Smooth muscle cell (in vitro differentiated cells): ENCODE results near the gene TM4SF1. TPM values are rescaled to one million over a fixed set of nuclear protein-coding genes. Genes with fewer than 3 reads are reported as not detected.

Source experiments
- DNase-seq: peaks from one replicate; lab custom pipeline; 2025; ENCODE audit not compliant: unreplicated experiment; lab: John Stamatoyannopoulos, UW
- H2AFZ ChIP-seq: fragments of 200-600 bp; sonication (generic); 2 replicates; pipeline ENCODE4 v1.6.0; 2016; ENCODE audit warnings: antibody characterized with exemption, low read depth, mild to moderate bottlenecking
- H3F3A ChIP-seq: fragments of 200-600 bp; sonication (generic); 2 replicates; pipeline ENCODE4 v1.6.0; 2017; ENCODE audit warnings: antibody characterized with exemption, low read depth
- H3K27ac ChIP-seq: fragments of 200-600 bp; sonication (generic); 2 replicates; pipeline ENCODE4 v1.5.1; 2016; ENCODE audit warnings: low read depth, mild to moderate bottlenecking
- H3K27me3 ChIP-seq: fragments of 200-600 bp; sonication (generic); 2 replicates; pipeline ENCODE4 v1.6.1; 2016; ENCODE audit warnings: low read depth, mild to moderate bottlenecking
- H3K36me3 ChIP-seq: fragments of 200-600 bp; sonication (generic); 2 replicates; pipeline ENCODE4 v1.5.1; 2016; ENCODE audit warnings: low read depth
- H3K4me1 ChIP-seq: fragments of 200-600 bp; sonication (generic); 2 replicates; pipeline ENCODE4 v1.5.1; 2016; ENCODE audit warnings: low read depth
- H3K4me2 ChIP-seq: fragments of 200-600 bp; sonication (generic); 2 replicates; pipeline ENCODE4 v1.6.0; 2016; ENCODE audit warnings: mild to moderate bottlenecking
- H3K4me3 ChIP-seq: fragments of 200-600 bp; sonication (generic); 2 replicates; pipeline ENCODE4 v1.5.1; 2016; ENCODE audit warnings: mild to moderate bottlenecking
- H3K79me2 ChIP-seq: fragments of 200-600 bp; sonication (generic); 2 replicates; pipeline ENCODE4 v1.6.0; 2016; ENCODE audit warnings: low read depth, mild to moderate bottlenecking
- H3K9ac ChIP-seq: fragments of 200-600 bp; sonication (generic); 2 replicates; pipeline ENCODE4 v1.6.0; 2016; ENCODE audit warnings: low read depth
- H3K9me3 ChIP-seq: fragments of 200-600 bp; sonication (generic); replicated peaks from 2 replicates; pipeline ENCODE4 v1.5.1; 2016; ENCODE audit warnings: low read depth
- H4K20me1 ChIP-seq: fragments of 200-600 bp; sonication (generic); 2 replicates; pipeline ENCODE4 v1.6.0; 2016; ENCODE audit warnings: low read depth
- WGBS: methylation state at CpG from one replicate; pipeline ENCODE4 v1.1.7; 2016; ENCODE audit warnings: low lambda C conversion rate; 5-methylcytosine and 5-hydroxymethylcytosine counted together
- polyA plus RNA-seq: library from polyadenylated mRNA; unstranded; fragments of >200 nt; fragmentation: Nextera tagmentation; extraction: Ambion mirVana; gene quantifications from 2 replicates; pipeline ENCODE4 v1.2.1, GENCODE V29; 2016
- total RNA-seq: library from RNA; depleted of rRNA; stranded (reverse); fragments of >200 nt; gene quantifications from 2 replicates; pipeline ENCODE4 v1.2.3, GENCODE V29; 2014
- TF ChIP-seq, protein P1 (sequence below): fragments of 200-600 bp; sonication (generic); IDR thresholded peaks from 2 replicates; pipeline ENCODE4 v1.5.1; 2017; ENCODE audit warnings: borderline replicate concordance, mild to moderate bottlenecking, antibody characterized with exemption; ENCODE audit not compliant: insufficient read depth, poor library complexity, severe bottlenecking

The TM4SF1 gene
- total and polyA plus RNA-seq, 2 experiments from 2014 or later: 37.5 to 134 TPM

DNA sequence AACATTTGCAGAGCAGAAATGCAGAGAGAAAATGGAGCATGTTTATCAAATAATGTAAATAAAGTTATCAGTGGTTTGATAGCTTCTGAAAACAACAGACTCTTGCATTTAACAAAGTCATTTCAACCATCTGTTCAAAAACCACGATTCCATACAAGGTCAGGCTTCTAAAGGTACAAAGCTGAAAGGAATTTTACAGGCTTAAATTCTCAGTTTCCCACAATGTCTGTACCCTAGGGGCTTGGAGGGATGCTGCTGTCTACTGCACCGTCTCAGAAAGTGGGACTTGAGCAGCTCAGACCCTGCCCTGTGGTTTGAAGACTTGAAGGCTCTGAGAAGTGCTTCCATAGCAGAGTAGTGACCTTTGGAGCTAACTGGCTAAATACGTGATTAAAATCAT, 30.4 kb upstream of the TM4SF1 start:
- no peak for DNase-seq
- Histone ChIP-seq H3K9ac (no peak overlapping the region), H3K4me3 (no peak overlapping the region), H4K20me1 (no peaks in the 10 kb centered on the region), H2AFZ (peak overlapping the region; percentile 48), H3F3A (no peaks in the 10 kb centered on the region), H3K4me1 (no peaks in the 10 kb centered on the region), H3K36me3 (no peaks in the 10 kb centered on the region), H3K9me3 (no peaks in the 10 kb centered on the region), H3K79me2 (no peaks in the 10 kb centered on the region), H3K4me2 (peak overlapping the region; percentile 70), H3K27me3 (no peaks in the 10 kb centered on the region), H3K27ac (peak overlapping the region; percentile 36)
- TF ChIP-seq, protein P1, sequence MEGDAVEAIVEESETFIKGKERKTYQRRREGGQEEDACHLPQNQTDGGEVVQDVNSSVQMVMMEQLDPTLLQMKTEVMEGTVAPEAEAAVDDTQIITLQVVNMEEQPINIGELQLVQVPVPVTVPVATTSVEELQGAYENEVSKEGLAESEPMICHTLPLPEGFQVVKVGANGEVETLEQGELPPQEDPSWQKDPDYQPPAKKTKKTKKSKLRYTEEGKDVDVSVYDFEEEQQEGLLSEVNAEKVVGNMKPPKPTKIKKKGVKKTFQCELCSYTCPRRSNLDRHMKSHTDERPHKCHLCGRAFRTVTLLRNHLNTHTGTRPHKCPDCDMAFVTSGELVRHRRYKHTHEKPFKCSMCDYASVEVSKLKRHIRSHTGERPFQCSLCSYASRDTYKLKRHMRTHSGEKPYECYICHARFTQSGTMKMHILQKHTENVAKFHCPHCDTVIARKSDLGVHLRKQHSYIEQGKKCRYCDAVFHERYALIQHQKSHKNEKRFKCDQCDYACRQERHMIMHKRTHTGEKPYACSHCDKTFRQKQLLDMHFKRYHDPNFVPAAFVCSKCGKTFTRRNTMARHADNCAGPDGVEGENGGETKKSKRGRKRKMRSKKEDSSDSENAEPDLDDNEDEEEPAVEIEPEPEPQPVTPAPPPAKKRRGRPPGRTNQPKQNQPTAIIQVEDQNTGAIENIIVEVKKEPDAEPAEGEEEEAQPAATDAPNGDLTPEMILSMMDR: no peak
- WGBS: 21% methylated on average over 3 of the region's 3 CpGs

DNA sequence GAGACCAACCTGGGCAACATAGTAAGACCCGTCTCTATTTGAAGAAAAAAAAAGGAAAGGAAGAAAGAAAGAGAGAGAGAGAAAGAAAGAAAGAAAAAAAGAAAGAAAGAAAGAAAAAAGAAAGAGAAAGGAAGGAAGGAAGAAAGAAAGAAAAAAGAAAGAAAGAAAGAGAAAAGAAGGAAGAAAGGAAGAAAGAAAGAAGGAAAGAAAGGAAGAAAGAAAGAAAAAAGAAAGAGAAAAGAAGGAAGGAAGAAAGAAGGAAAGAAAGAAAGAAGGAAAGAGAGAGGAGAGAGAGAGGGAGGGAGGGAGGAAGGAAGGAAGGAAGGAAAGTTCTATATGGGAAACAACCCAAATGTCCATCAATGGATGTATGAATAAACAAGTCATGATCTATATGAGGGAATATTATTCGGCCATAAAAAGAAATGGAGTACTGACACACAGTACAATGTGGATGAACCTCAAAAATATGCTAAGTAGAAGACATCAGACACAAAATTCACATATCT, 28.8 kb upstream of the TM4SF1 start:
- H3K4me1 ChIP-seq: no peaks in the 10 kb centered on the region
- no peaks in the 10 kb centered on the region for H3K36me3 ChIP-seq
- no peaks in the 10 kb centered on the region for H3F3A ChIP-seq
- no peak overlapping the region for H3K27ac ChIP-seq
- H3K9me3 ChIP-seq: no peaks in the 10 kb centered on the region
- WGBS: 94% methylated on average over 2 of the region's 2 CpGs
- no peak overlapping the region for H3K4me2 ChIP-seq
- TF ChIP-seq, protein P1: no peak
- H4K20me1 ChIP-seq: no peaks in the 10 kb centered on the region
- H2AFZ ChIP-seq: no peak overlapping the region
- no peak overlapping the region for H3K4me3 ChIP-seq
- no peak for DNase-seq
- no peaks in the 10 kb centered on the region for H3K79me2 ChIP-seq
- no peak overlapping the region for H3K9ac ChIP-seq
- no peaks in the 10 kb centered on the region for H3K27me3 ChIP-seq

DNA sequence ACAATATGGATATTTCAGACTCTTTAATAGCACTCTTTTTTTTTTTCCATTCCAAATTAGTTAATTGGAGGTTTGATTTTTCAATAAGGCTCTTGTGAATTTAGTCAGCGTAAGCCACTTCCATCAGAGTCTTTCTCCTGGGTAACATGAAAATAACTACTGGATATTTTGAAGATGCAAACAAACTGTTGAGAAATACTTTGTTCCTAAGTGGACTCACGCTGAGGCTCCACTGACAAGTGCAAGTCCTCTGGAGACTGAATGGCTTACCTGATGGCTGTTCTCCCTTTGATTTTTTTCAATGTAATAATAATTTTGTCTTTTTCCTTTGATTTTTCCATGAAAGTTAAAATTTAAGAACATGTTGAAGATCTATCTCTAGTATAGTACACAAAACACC, 26.0 kb upstream of the TM4SF1 start:
- H3K27ac ChIP-seq: no peak overlapping the region
- 93% methylated on average over 2 of the region's 2 CpGs for WGBS
- DNase-seq: no peak
- H3F3A ChIP-seq: no peaks in the 10 kb centered on the region
- no peak overlapping the region for H2AFZ ChIP-seq
- no peak overlapping the region for H3K9ac ChIP-seq
- H4K20me1 ChIP-seq: no peaks in the 10 kb centered on the region
- no peaks in the 10 kb centered on the region for H3K79me2 ChIP-seq
- H3K36me3 ChIP-seq: no peaks in the 10 kb centered on the region
- H3K4me2 ChIP-seq: no peak overlapping the region
- TF ChIP-seq, protein P1: no peak
- H3K9me3 ChIP-seq: no peaks in the 10 kb centered on the region
- no peaks in the 10 kb centered on the region for H3K27me3 ChIP-seq
- no peaks in the 10 kb centered on the region for H3K4me1 ChIP-seq
- no peak overlapping the region for H3K4me3 ChIP-seq

DNA sequence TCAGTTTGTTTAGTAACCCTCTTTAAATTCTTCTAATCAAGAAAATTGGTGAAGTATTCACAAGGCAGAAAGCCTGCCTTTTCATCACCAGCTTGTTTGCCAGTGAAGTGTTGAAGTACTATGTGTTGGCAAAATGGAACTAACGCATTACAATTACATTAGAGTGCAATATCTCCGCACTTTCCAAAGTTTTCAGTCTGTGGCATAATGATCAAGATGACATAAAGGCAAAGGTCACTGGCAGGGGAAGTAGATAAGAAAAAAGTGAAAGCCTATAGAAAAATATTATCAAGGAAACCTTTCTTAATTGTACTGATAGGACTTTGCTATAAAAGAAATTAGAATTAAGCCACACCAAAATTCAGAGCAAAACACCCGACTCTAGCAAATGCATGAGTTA, 25.0 kb upstream of the TM4SF1 start:
- no peaks in the 10 kb centered on the region for H3K79me2 ChIP-seq
- TF ChIP-seq, protein P1: no peak
- no peak for DNase-seq
- H3K4me2 ChIP-seq: no peak overlapping the region
- no peak overlapping the region for H3K9ac ChIP-seq
- no peak overlapping the region for H3K27ac ChIP-seq
- H3K4me3 ChIP-seq: no peak overlapping the region
- H3F3A ChIP-seq: no peaks in the 10 kb centered on the region
- no peaks in the 10 kb centered on the region for H3K27me3 ChIP-seq
- no peaks in the 10 kb centered on the region for H3K36me3 ChIP-seq
- no peak overlapping the region for H2AFZ ChIP-seq
- H4K20me1 ChIP-seq: no peaks in the 10 kb centered on the region
- H3K9me3 ChIP-seq: no peaks in the 10 kb centered on the region
- WGBS: 97% methylated on average over 3 of the region's 3 CpGs
- H3K4me1 ChIP-seq: no peaks in the 10 kb centered on the region
